DMS79 (cell line): ENCODE measurements around the gene CNTNAP1.
A peak's percentile ranks its signal among the peaks of the same experiment; 100 is the strongest.
"Not testable (repeated sequence)": the region's sequence is repeated elsewhere in the genome, so short reads cannot be mapped to it uniquely, and the experiment has no call there.

Experiments
- DNase-seq: peaks from one replicate; lab custom pipeline; 2025; lab: John Stamatoyannopoulos, UW

Gene CNTNAP1

GRCh38 chr17:42681976-42682721 lies at the start of gene CNTNAP1:
Gene CNTNAP1, plus strand, starts transcription at chr17:42682531. Its CDS starts 299 bp downstream, at chr17:42682830.
- peak; percentile 63 for DNase-seq

- DNase-seq, result no peak
These were observed 49.3 kb upstream of the CNTNAP1 start for GRCh38 chr17:42632949-42633444.

- no peak for DNase-seq
These were observed 42.7 kb upstream of the CNTNAP1 start for GRCh38 chr17:42639525-42640113.

GRCh38 chr17:42640121-42640520 lies 42.2 kb upstream of the CNTNAP1 start:
- no peak for DNase-seq

GRCh38 chr17:42642336-42642735 lies 40.0 kb upstream of the CNTNAP1 start:
- DNase-seq, result peak; percentile 49

GRCh38 chr17:42647778-42648177 lies 34.6 kb upstream of the CNTNAP1 start:
- no peak for DNase-seq

- no peak for DNase-seq
These were observed 30.9 kb upstream of the CNTNAP1 start for GRCh38 chr17:42651392-42651791.

GRCh38 chr17:42653179-42654124 lies 28.9 kb upstream of the CNTNAP1 start:
- DNase-seq, result no peak

- DNase-seq, result no peak
These were observed 26.8 kb upstream of the CNTNAP1 start for GRCh38 chr17:42655528-42655927.

- DNase-seq, result no peak
These were observed 24.3 kb upstream of the CNTNAP1 start for GRCh38 chr17:42657824-42658588.

GRCh38 chr17:42659079-42659931 lies 23.0 kb upstream of the CNTNAP1 start, which contains the start of gene TUBG2:
Gene TUBG2, plus strand, starts transcription at chr17:42659284. Its CDS starts 220 bp downstream, at chr17:42659504.
- DNase-seq, result peak; percentile 94

GRCh38 chr17:42659932-42660274 lies 22.4 kb upstream of the CNTNAP1 start:
- not testable (repeated sequence) for DNase-seq

- DNase-seq, result no peak
These were observed 21.5 kb upstream of the CNTNAP1 start for GRCh38 chr17:42660692-42661345.

GRCh38 chr17:42665581-42666001 lies 16.7 kb upstream of the CNTNAP1 start:
- no peak for DNase-seq

GRCh38 chr17:42666126-42666525 lies 16.2 kb upstream of the CNTNAP1 start:
- DNase-seq, result not testable (repeated sequence)

- DNase-seq, result no peak
These were observed 15.0 kb upstream of the CNTNAP1 start for GRCh38 chr17:42667088-42667951.

GRCh38 chr17:42669705-42669976 lies 12.7 kb upstream of the CNTNAP1 start:
- DNase-seq, result no peak

GRCh38 chr17:42669977-42670788 lies 12.1 kb upstream of the CNTNAP1 start:
- no peak for DNase-seq
